NB4 (cell line): ENCODE measurements around the gene HSCB.

Source experiments
- CTCF ChIP-seq: IDR thresholded peaks from one replicate; pipeline ENCODE4 v1.5.1; 2012; ENCODE audit warnings: low read depth, low read length
- MYC ChIP-seq: IDR thresholded peaks from 2 replicates; pipeline ENCODE4 v1.6.1; 2011; ENCODE audit warnings: low read depth, low read length
- POLR2A ChIP-seq: IDR thresholded peaks from 2 replicates; pipeline ENCODE4 v1.6.1; 2011; ENCODE audit warnings: mild to moderate bottlenecking; ENCODE audit not compliant: insufficient read length; ENCODE audit errors: extremely low read depth
- TF ChIP-seq, protein P1 (sequence below): IDR thresholded peaks from 2 replicates; pipeline ENCODE4 v1.6.1; 2011; ENCODE audit warnings: low read depth, low read length

GRCh38 chr22:28716686-28717085 is 25.2 kb upstream of the HSCB start:
- TF ChIP-seq CTCF (no peak), MYC (no peak), POLR2A (no peak)
- TF ChIP-seq, protein P1, sequence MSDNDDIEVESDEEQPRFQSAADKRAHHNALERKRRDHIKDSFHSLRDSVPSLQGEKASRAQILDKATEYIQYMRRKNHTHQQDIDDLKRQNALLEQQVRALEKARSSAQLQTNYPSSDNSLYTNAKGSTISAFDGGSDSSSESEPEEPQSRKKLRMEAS, result no peak
